K562 (cell line): ENCODE measurements around the gene LTBP1. TPM values are rescaled to one million over a fixed set of nuclear protein-coding genes. Genes with fewer than 3 reads are reported as not detected.
A peak's percentile ranks its signal among the peaks of the same experiment; 100 is the strongest.

Source experiments
- HNRNPK ChIP-seq: fragments of 200-400 bp; formaldehyde crosslinking; IDR thresholded peaks from one replicate; pipeline ENCODE4 v1.6.1; 2018; ENCODE audit warnings: mild to moderate bottlenecking, low read depth, low read length; ENCODE audit not compliant: poor library complexity, severe bottlenecking
- KDM1A ChIP-seq, 2 experiments: fragments of 450-650 bp; IDR thresholded peaks; 2 replicates each; pipeline ENCODE4 v1.6.1; 2016; ENCODE audit warnings: mild to moderate bottlenecking in 2 of 2
- MED1 ChIP-seq: sonication (generic); formaldehyde crosslinking; IDR thresholded peaks from 2 replicates; pipeline ENCODE4 v1.8.1; 2023; ENCODE audit warnings: missing genetic modification reagents, borderline replicate concordance
- NR0B1 ChIP-seq: fragments of 450-650 bp; IDR thresholded peaks from one replicate; pipeline ENCODE4 v1.6.1; 2018; ENCODE audit warnings: mild to moderate bottlenecking, moderate library complexity; ENCODE audit not compliant: partially characterized antibody
- PBX2 ChIP-seq, 2 experiments: IDR thresholded peaks in 1 of 2; conservative IDR thresholded peaks in 1 of 2; 2 replicates each; pipeline ENCODE4 v1.6.1; 2016; ENCODE audit warnings: low read depth in 2 of 2, mild to moderate bottlenecking in 1 of 2, missing compliant biosample characterization in 1 of 2, missing genetic modification characterization in 1 of 2, moderate library complexity in 1 of 2
- SAFB ChIP-seq: fragments of 200-400 bp; formaldehyde crosslinking; IDR thresholded peaks from 2 replicates; pipeline ENCODE4 v1.6.1; 2017; ENCODE audit warnings: low read depth, low read length, borderline replicate concordance
- SIN3B ChIP-seq: fragments of 450-650 bp; IDR thresholded peaks from 2 replicates; pipeline ENCODE4 v1.6.1; 2017; ENCODE audit warnings: low read depth, mild to moderate bottlenecking, moderate library complexity
- TRIM24 ChIP-seq, 2 experiments: fragments of 450-650 bp; IDR thresholded peaks; 2 replicates each; pipeline ENCODE4 v1.6.1; 2016
- ZNF133 ChIP-seq: fragments of 250-450 bp; sonication (Bioruptor Pico); IDR thresholded peaks from 2 replicates; pipeline ENCODE4 v1.4.0; 2020; ENCODE audit warnings: mild to moderate bottlenecking
- ZNF280A ChIP-seq: fragments of 450-650 bp; IDR thresholded peaks from 2 replicates; pipeline ENCODE4 v1.6.1; 2018; ENCODE audit warnings: mild to moderate bottlenecking, low read depth; ENCODE audit not compliant: partially characterized antibody
- polyA plus RNA-seq, 8 experiments: library from polyadenylated mRNA; depleted of rRNA in 4 of 8; stranded (reverse) in 5 of 8; unstranded in 3 of 8; fragments of >200 nt; fragmentation: Nextera tagmentation in 2 of 8; fragmentation: Illumina TruSeq in 1 of 8; extraction: Ambion mirVana in 2 of 8; extraction: Trizol in 1 of 8; gene quantifications; 2 replicates each; pipeline versions ENCODE4 v1.2.1 to v1.2.3, GENCODE V29; 2011 to 2014; ENCODE audit warnings: inconsistent platforms in 1 of 8, missing spikeins in 1 of 8
- total RNA-seq, 7 experiments: library from RNA; depleted of rRNA in 6 of 7; stranded (reverse); fragments of >200 nt in 6 of 7; fragmentation: Illumina TruSeq in 2 of 7; extraction: Trizol in 2 of 7; gene quantifications; 2 replicates each; pipeline versions ENCODE4 v1.2.1 to v1.2.3, GENCODE V29; 2011 to 2021; ENCODE audit warnings: low replicate concordance in 1 of 7

The LTBP1 gene
- total and polyA plus RNA-seq, 9 of the 15 experiments (the other 6 are each of a cell fraction or from before 2014, with no cell fraction given), result 3.6 to 16.4 (median 8.5) TPM

- TF ChIP-seq ZNF280A, result no peak
- TF ChIP-seq NR0B1, result no peak
- no peak for TF ChIP-seq HNRNPK
- TF ChIP-seq SIN3B, result no peak
- peak in 1 of 2 experiments; percentile 10; a peak in 2 of 4 replicates for TF ChIP-seq KDM1A (IDR thresholded peaks at IDR 0.05)
- peak in 1 of 2 experiments; percentile 8; a peak in 1 of 4 replicates for TF ChIP-seq TRIM24 (IDR thresholded peaks at IDR 0.05)
- no peak for TF ChIP-seq SAFB
- no peak for TF ChIP-seq MED1 (CRISPR knock-in tag)
- no peak for TF ChIP-seq PBX2 (CRISPR knock-in tag; IDR thresholded peaks at IDR 0.05; ENCODE audit: low read depth)
- TF ChIP-seq PBX2 (tag; conservative IDR thresholded peaks at IDR 0.05; ENCODE audit: low read depth), result peak; percentile 48; the same call in 1 of the 2 replicates
- no peak for TF ChIP-seq ZNF133 (CRISPR knock-in tag)
These were observed 194.7 kb downstream of the LTBP1 start (continued) for GRCh38 chr2:33141476-33141875.
